Heart left ventricle (tissue), 16 donors: ENCODE data around the gene IL1F10. TPM values are rescaled to one million over a fixed set of nuclear protein-coding genes. Genes with fewer than 3 reads are reported as not detected.
"Not testable (repeated sequence)": the region's sequence is repeated elsewhere in the genome, so short reads cannot be mapped to it uniquely, and the experiment has no call there.

ENCODE experiments used
- ATAC-seq, 4 donors: fragments of 200-7000 bp; cut with Tn5 transposase; one replicate each; pipeline ENCODE4 v1.9.1; 2020 to 2022; ENCODE audit warnings: moderate library complexity in 4 of 4, mild to moderate bottlenecking in 3 of 4, moderate number of reproducible peaks in 1 of 4
- DNase-seq, 5 donors: peaks; one replicate each; pipeline ENCODE4 v3.0.0-alpha.2; 2020
- H3K27ac ChIP-seq, 12 donors: fragments of 200-600 bp; sonication (generic) in 4 of 12; one replicate each; pipeline versions ENCODE4 v1.5.0 to v1.8.0; 2016 to 2022; ENCODE audit warnings: mild to moderate bottlenecking in 2 of 12
- H3K27me3 ChIP-seq, 9 donors: fragments of 200-600 bp; sonication (generic) in 2 of 9; one replicate each; pipeline versions ENCODE4 v1.5.1 to v1.8.0; 2016 to 2022; ENCODE audit warnings: mild to moderate bottlenecking in 3 of 9
- H3K36me3 ChIP-seq, 9 donors: fragments of 200-600 bp; sonication (generic) in 2 of 9; one replicate each; pipeline versions ENCODE4 v1.5.0 to v1.8.0; 2018 to 2022; ENCODE audit warnings: mild to moderate bottlenecking in 2 of 9
- H3K4me1 ChIP-seq, 12 donors: fragments of 200-600 bp; sonication (generic) in 4 of 12; one replicate each; pipeline versions ENCODE4 v1.5.0 to v1.8.0; 2016 to 2022; ENCODE audit warnings: mild to moderate bottlenecking in 3 of 12
- H3K4me3 ChIP-seq, 12 donors: fragments of 200-600 bp; sonication (generic) in 4 of 12; one replicate each; pipeline versions ENCODE4 v1.5.0 to v1.8.0; 2017 to 2022; ENCODE audit warnings: mild to moderate bottlenecking in 9 of 12, moderate library complexity in 4 of 12
- H3K9me3 ChIP-seq, 12 donors: fragments of 200-600 bp; sonication (generic) in 4 of 12; one replicate each; pipeline versions ENCODE4 v1.5.0 to v1.8.0; 2016 to 2022; ENCODE audit warnings: mild to moderate bottlenecking in 1 of 12
- CTCF ChIP-seq, 12 donors: fragments of 200-600 bp; sonication (generic) in 4 of 12; IDR thresholded peaks; one replicate each; pipeline versions ENCODE4 v1.5.0 to v1.8.0; 2018 to 2022; ENCODE audit warnings: antibody characterized with exemption in 12 of 12, mild to moderate bottlenecking in 5 of 12
- POLR2A ChIP-seq, 2 donors: fragments of 450-650 bp; IDR thresholded peaks; one replicate each; pipeline ENCODE4 v1.6.1; 2017; ENCODE audit warnings: antibody characterized with exemption in 2 of 2, mild to moderate bottlenecking in 2 of 2, moderate library complexity in 2 of 2
- WGBS, 4 donors: extraction: QIAGEN DNeasy Blood & Tissue Kit in 2 of 4; methylation state at CpG; one replicate each; pipeline versions ENCODE4 v1.1.5 to v1.1.7; 2013 to 2018; 5-methylcytosine and 5-hydroxymethylcytosine counted together
- intact Hi-C, 10 donors: fragments of 100-400 bp; cut with DNase I; formaldehyde crosslinking; loops; one replicate each; pipeline versions ENCODE4 v1.11.1 to v1.14.2; 2022
- polyA plus RNA-seq, 2 donors: library from polyadenylated mRNA; stranded (reverse); fragments of 200-250 nt; gene quantifications; one replicate each; pipeline ENCODE4 v1.2.3, GENCODE V29; 2013
- total RNA-seq, 9 donors: library from RNA; depleted of rRNA in 2 of 9; stranded (reverse); fragments of >200 nt in 2 of 9; fragmentation: NEBNext Ultra II Directional in 3 of 9; extraction: Animal tissue kit (Norgen Biotek cat#: 25700) in 3 of 9; gene quantifications; one replicate each; pipeline versions ENCODE4 v1.1.0 to v1.2.4, GENCODE V29; 2016 to 2023
- donor health status: ischemic (EF 13 %, LVEDD 7.1; RV severe dilation, severe dysfunction).
- donor health status: healthy with polysubstance abuse.
- donor health status: DM: no; HTN: yes; CAD: no.
- donor health status: DM: no; HTN: no; CAD: no.
- donor health status: ischemic (EF 25% LVEDD 6.9; RV normal size, moderate dysfunction).
- donor health status: ischemic (EF 25% LVEDD 5.7; RV mildly dilated, moderate dysfunction).
- donor health status: healthy.
- donor health status: DM: yes; HTN: yes; CAD: no.
- donor health status: ischemic (EF 35%, LVEDD 5.7; RV mildly dilated, moderate dysfunction).
- donor health status: nonischemic (EF 11% LVEDD 7.7; RV severe dilation, severe dysfunction).
- donor health status: DM: yes; HTN: yes; CAD: no.
- donor health status: PGD.
- donor health status: ischemic (EF 29% LVEDD 5.4; RV normal size, mild dysfunction).
- donor health status: nonischemic (EF 23%, LVEDD 6.1; RV moderate dilation, normal function).

IL1F10 gene
- total and polyA plus RNA-seq, 11 donors = not detected

GRCh38 chr2:113093613-113093977, 25.8 kb downstream of the IL1F10 start:
- ATAC-seq (no peak), DNase-seq (no peak)
- intact Hi-C loops = no loop called here
- Histone ChIP-seq H3K27ac (no peak overlapping the region), H3K4me1 (peaks cover 0 to 18% (median 0%) of the 10 kb centered on the region in 12 donors), H3K36me3 (no peaks in the 10 kb centered on the region), H3K4me3 (no peak overlapping the region), H3K9me3 (peaks cover 0 to 15% (median 0%) of the 10 kb centered on the region in 12 donors), H3K27me3 (peaks cover 0 to 4% (median 0%) of the 10 kb centered on the region in 9 donors)
- TF ChIP-seq CTCF (IDR thresholded peaks at IDR 0.05) (no peak), POLR2A (IDR thresholded peaks at IDR 0.05) (no peak)
- 45 to 63% (median 48%) methylated on average over 2 of the region's 2 CpGs for WGBS, 4 donors

- H3K4me3 ChIP-seq, ATAC-seq, H3K27me3 ChIP-seq, H3K27ac ChIP-seq, H3K36me3 ChIP-seq, DNase-seq, intact Hi-C loops: not testable (repeated sequence)
- WGBS, 4 donors = 91 to 96% (median 93%) methylated on average over 10 to 14 of the region's 14 CpGs
- Histone ChIP-seq H3K4me1 (peaks cover 0 to 13% (median 0%) of the 10 kb centered on the region in 12 donors), H3K9me3 (peaks cover 0 to 15% (median 0%) of the 10 kb centered on the region in 12 donors)
Observed at GRCh38 chr2:113096306-113096705, 28.5 kb downstream of the IL1F10 start.

DNA sequence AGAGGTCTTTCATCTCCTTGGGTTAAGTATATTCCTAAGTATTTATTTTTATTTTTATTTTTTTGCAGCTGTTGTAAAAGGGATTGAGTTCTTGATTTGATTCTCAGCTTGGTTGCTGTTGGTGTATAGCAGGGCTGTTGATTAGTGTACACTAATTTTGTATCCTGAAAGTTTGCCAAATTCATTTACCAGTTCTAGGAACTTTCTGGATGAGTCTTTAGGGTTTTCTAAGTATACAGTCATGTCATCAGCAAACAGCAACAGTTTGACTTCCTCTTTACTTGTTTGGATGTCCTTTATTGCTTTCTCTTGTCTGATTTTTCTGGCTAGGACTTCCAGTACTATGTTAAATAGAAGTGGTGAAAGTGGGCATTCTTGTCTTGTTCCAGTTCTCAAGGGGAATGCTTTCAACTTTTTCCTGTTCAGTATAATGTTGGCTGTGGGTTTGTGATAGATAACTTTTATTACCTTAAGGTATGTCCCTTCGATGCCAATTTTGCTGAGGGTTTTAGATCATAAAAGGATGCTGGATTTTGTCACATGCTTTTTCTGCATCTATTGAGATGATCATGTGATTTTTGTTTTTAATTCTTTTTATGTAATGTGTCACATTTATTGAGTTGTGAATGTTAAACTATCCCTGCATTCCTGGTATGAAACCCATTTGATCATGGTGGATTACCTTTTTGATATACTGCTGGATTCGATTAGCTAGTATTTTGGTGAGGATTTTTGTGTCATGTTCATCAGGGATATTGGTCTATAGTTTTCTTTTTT, 29.3 kb downstream of the IL1F10 start:
- ATAC-seq, H3K4me3 ChIP-seq, DNase-seq, intact Hi-C loops, H3K36me3 ChIP-seq, H3K27me3 ChIP-seq: not testable (repeated sequence)
- peaks cover 0 to 16% (median 0%) of the 10 kb centered on the region in 12 donors for H3K9me3 ChIP-seq
- 82 to 90% (median 88%) methylated on average over 2 of the region's 2 CpGs for WGBS, 4 donors
- peaks cover 0 to 13% (median 0%) of the 10 kb centered on the region in 12 donors for H3K4me1 ChIP-seq
- peak overlapping the region in 1 of 12 donors; percentile 38 for H3K27ac ChIP-seq

GRCh38 chr2:113098041-113098440, 30.3 kb downstream of the IL1F10 start:
- H3K4me1 ChIP-seq = peaks cover 0 to 13% (median 0%) of the 10 kb centered on the region in 12 donors
- H3K4me3 ChIP-seq = peak overlapping the region in 1 of 12 donors; percentile 12
- peaks cover 0 to 4% (median 0%) of the 10 kb centered on the region in 9 donors for H3K27me3 ChIP-seq
- no peak overlapping the region for H3K27ac ChIP-seq
- TF ChIP-seq POLR2A (IDR thresholded peaks at IDR 0.05) (no peak), CTCF (IDR thresholded peaks at IDR 0.05) (no peak)
- DNase-seq (no peak), ATAC-seq (no peak)
- intact Hi-C loops = no loop called here
- H3K9me3 ChIP-seq = peaks cover 0 to 19% (median 0%) of the 10 kb centered on the region in 12 donors
- WGBS, 4 donors = 86 to 94% (median 90%) methylated on average over 4 of the region's 4 CpGs
- no peaks in the 10 kb centered on the region for H3K36me3 ChIP-seq

GRCh38 chr2:113098532-113098931, 30.8 kb downstream of the IL1F10 start:
- no peak overlapping the region for H3K27ac ChIP-seq
- H3K4me3 ChIP-seq = no peak overlapping the region
- H3K27me3 ChIP-seq = peaks cover 0 to 4% (median 0%) of the 10 kb centered on the region in 9 donors
- intact Hi-C loops = no loop called here
- DNase-seq (no peak), ATAC-seq (no peak)
- WGBS, 4 donors = 84 to 94% (median 93%) methylated on average over 5 to 6 of the region's 6 CpGs
- TF ChIP-seq POLR2A (IDR thresholded peaks at IDR 0.05) (no peak), CTCF (IDR thresholded peaks at IDR 0.05) (no peak)
- H3K36me3 ChIP-seq = no peaks in the 10 kb centered on the region
- H3K4me1 ChIP-seq = peaks cover 0 to 13% (median 0%) of the 10 kb centered on the region in 12 donors
- peaks cover 0 to 19% (median 0%) of the 10 kb centered on the region in 12 donors for H3K9me3 ChIP-seq
